GM23338 (cell line): ENCODE results near the gene BCL2L12. TPM values are rescaled to one million over a fixed set of nuclear protein-coding genes. Genes with fewer than 3 reads are reported as not detected.

ENCODE experiments used
- ATAC-seq: fragments of 200-7000 bp; cut with Tn5 transposase; 3 replicates; pipeline ENCODE4 v1.9.1; 2020
- DNase-seq: peaks from one replicate; pipeline ENCODE4 v3.0.0-alpha.2; 2015; ENCODE audit warnings: low spot score
- H2AFZ ChIP-seq: fragments of 200-600 bp; sonication (generic); 2 replicates; pipeline ENCODE4 v1.8.0; 2016; ENCODE audit warnings: antibody characterized with exemption, mild to moderate bottlenecking, moderate library complexity
- H3F3A ChIP-seq: fragments of 200-600 bp; sonication (generic); replicated peaks from 2 replicates; pipeline ENCODE4 v1.8.0; 2017; ENCODE audit warnings: antibody characterized with exemption, mixed run types, low read depth
- H3K27ac ChIP-seq: fragments of 200-600 bp; sonication (generic); 2 replicates; pipeline ENCODE4 v1.6.1; 2016; ENCODE audit warnings: low read depth
- H3K27me3 ChIP-seq: fragments of 200-600 bp; sonication (generic); 2 replicates; pipeline ENCODE4 v1.8.0; 2016; ENCODE audit warnings: mild to moderate bottlenecking, mixed run types, moderate library complexity; ENCODE audit not compliant: insufficient read depth
- H3K36me3 ChIP-seq: fragments of 200-600 bp; sonication (generic); 2 replicates; pipeline ENCODE4 v1.8.0; 2016; ENCODE audit warnings: mild to moderate bottlenecking; ENCODE audit not compliant: insufficient read depth
- H3K4me1 ChIP-seq: fragments of 200-600 bp; sonication (generic); 2 replicates; pipeline ENCODE4 v1.8.0; 2016; ENCODE audit warnings: mild to moderate bottlenecking, moderate library complexity; ENCODE audit not compliant: insufficient read depth
- H3K4me2 ChIP-seq: fragments of 200-600 bp; sonication (generic); 2 replicates; pipeline ENCODE4 v1.7.1; 2017; ENCODE audit warnings: mixed run types
- H3K4me3 ChIP-seq: fragments of 200-600 bp; sonication (generic); 2 replicates; pipeline ENCODE4 v1.6.1; 2016; ENCODE audit warnings: mixed run types
- H3K79me2 ChIP-seq: fragments of 200-600 bp; sonication (generic); replicated peaks from 2 replicates; pipeline ENCODE4 v1.8.0; 2017; ENCODE audit warnings: mild to moderate bottlenecking; ENCODE audit not compliant: insufficient read depth
- H3K9me2 ChIP-seq: fragments of 200-600 bp; sonication (generic); 2 replicates; pipeline ENCODE4 v1.8.0; 2017; ENCODE audit not compliant: insufficient read depth
- H4K20me1 ChIP-seq: fragments of 200-600 bp; sonication (generic); replicated peaks from 2 replicates; pipeline ENCODE4 v1.8.0; 2017; ENCODE audit warnings: mild to moderate bottlenecking; ENCODE audit not compliant: insufficient read depth
- H3K27ac Mint-ChIP-seq: 2 replicates; pipeline ENCODE4 v1.8.0; 2020; ENCODE audit warnings: inconsistent platforms, mild to moderate bottlenecking, moderate library complexity, mixed read lengths
- H3K27me3 Mint-ChIP-seq: 3 replicates; pipeline ENCODE4 v1.8.0; 2022; ENCODE audit warnings: low read depth, mild to moderate bottlenecking, moderate library complexity, mixed read lengths, inconsistent platforms; ENCODE audit not compliant: insufficient read depth, poor library complexity
- H3K36me3 Mint-ChIP-seq: 3 replicates; pipeline ENCODE4 v1.8.0; 2021; ENCODE audit warnings: low read depth, mild to moderate bottlenecking, inconsistent platforms, moderate library complexity, mixed read lengths
- H3K4me1 Mint-ChIP-seq: 3 replicates; pipeline ENCODE4 v1.8.0; 2020; ENCODE audit warnings: mild to moderate bottlenecking, inconsistent platforms, mixed read lengths
- H3K4me3 Mint-ChIP-seq: 3 replicates; pipeline ENCODE4 v1.8.0; 2021; ENCODE audit warnings: moderate library complexity, mild to moderate bottlenecking, inconsistent platforms, mixed read lengths
- H3K9me3 Mint-ChIP-seq: 3 replicates; pipeline ENCODE4 v1.8.0; 2020; ENCODE audit warnings: moderate library complexity, mild to moderate bottlenecking, inconsistent platforms, mixed read lengths
- CREB1 ChIP-seq: fragments of 250-450 bp; sonication (Bioruptor Pico); IDR thresholded peaks from 2 replicates; pipeline ENCODE4 v1.5.0; 2020; ENCODE audit warnings: low read depth, mild to moderate bottlenecking, moderate library complexity
- CTCF ChIP-seq, 2 experiments: fragments of 200-600 bp in 1 of 2; sonication (generic) in 1 of 2; conservative IDR thresholded peaks; 2 replicates each; pipeline versions ENCODE4 v1.5.1 to v1.6.1; 2016 to 2017; ENCODE audit warnings: antibody characterized with exemption in 2 of 2, low read depth in 2 of 2, mild to moderate bottlenecking in 2 of 2, moderate library complexity in 1 of 2
- EZH2 ChIP-seq: fragments of 200-600 bp; sonication (generic); IDR thresholded peaks from one replicate; pipeline ENCODE4 v1.8.0; 2017; ENCODE audit warnings: antibody characterized with exemption, mild to moderate bottlenecking, low read depth; ENCODE audit not compliant: unreplicated experiment
- EZH2phosphoT487 ChIP-seq: fragments of 200-600 bp; sonication (generic); IDR thresholded peaks from one replicate; pipeline ENCODE4 v1.8.1; 2018; ENCODE audit warnings: antibody characterized with exemption; ENCODE audit not compliant: unreplicated experiment
- JUNB ChIP-seq: IDR thresholded peaks from one replicate; pipeline ENCODE4 v1.6.1; 2016; ENCODE audit warnings: antibody characterized with exemption; ENCODE audit not compliant: unreplicated experiment
- NANOG ChIP-seq: IDR thresholded peaks from 2 replicates; pipeline ENCODE4 v1.6.1; 2016; ENCODE audit warnings: antibody characterized with exemption, borderline replicate concordance
- POLR2AphosphoS5 ChIP-seq: IDR thresholded peaks from 2 replicates; pipeline ENCODE4 v1.6.1; 2016; ENCODE audit warnings: antibody characterized with exemption, low read depth
- STAT1 ChIP-seq: IDR thresholded peaks from one replicate; pipeline ENCODE4 v1.6.1; 2016; ENCODE audit warnings: antibody characterized with exemption; ENCODE audit not compliant: unreplicated experiment
- ZNF114 ChIP-seq: fragments of 250-450 bp; sonication (Bioruptor Pico); IDR thresholded peaks from 2 replicates; pipeline ENCODE4 v1.5.0; 2020; ENCODE audit warnings: mild to moderate bottlenecking, moderate library complexity
- ZNF331 ChIP-seq: fragments of 250-450 bp; sonication (Bioruptor Pico); IDR thresholded peaks from 2 replicates; pipeline ENCODE4 v1.5.0; 2020; ENCODE audit warnings: low read depth, mild to moderate bottlenecking, moderate library complexity
- polyA plus RNA-seq: library from polyadenylated mRNA; unstranded; fragments of >200 nt; fragmentation: Nextera tagmentation; extraction: Ambion mirVana; gene quantifications from 2 replicates; pipeline ENCODE4 v1.2.1, GENCODE V29; 2016
- total RNA-seq: library from RNA; depleted of rRNA; stranded (reverse); fragments of >200 nt; shearing (Covaris generic); gene quantifications from 2 replicates; pipeline ENCODE4 v1.2.3, GENCODE V29; 2014
- TF ChIP-seq, protein P1 (sequence below): fragments of 250-450 bp; sonication (Bioruptor Pico); IDR thresholded peaks from 2 replicates; pipeline ENCODE4 v1.5.0; 2020; ENCODE audit warnings: mild to moderate bottlenecking, moderate library complexity
- TF ChIP-seq, protein P2 (sequence below): IDR thresholded peaks from one replicate; pipeline ENCODE4 v1.6.1; 2018; ENCODE audit warnings: antibody characterized with exemption; ENCODE audit not compliant: unreplicated experiment
- TF ChIP-seq, protein P3 (sequence below): IDR thresholded peaks from 2 replicates; pipeline ENCODE4 v1.6.1; 2016; ENCODE audit warnings: antibody characterized with exemption

The BCL2L12 gene
- total and polyA plus RNA-seq, 2 experiments from 2014 or later = 61.3 to 102 TPM

DNA sequence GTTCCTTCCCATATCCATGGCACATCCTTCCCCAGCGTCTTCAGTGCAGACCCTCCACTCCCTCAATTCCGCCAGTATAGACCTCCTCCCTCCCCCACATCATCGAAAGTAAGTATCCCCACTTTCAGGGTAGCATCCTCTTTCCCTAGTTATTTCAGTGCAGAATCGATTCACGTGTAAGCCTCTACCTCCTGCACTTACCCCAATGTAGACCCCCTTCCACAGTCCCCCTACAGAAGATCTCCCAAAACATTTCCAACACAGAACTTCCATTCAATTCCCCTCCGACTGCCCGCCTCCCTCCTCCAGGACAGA, 740 bp upstream of the BCL2L12 start:
- Histone ChIP-seq H3K79me2 (peaks cover 36% of the 10 kb centered on the region), H2AFZ (peak overlapping the region; percentile 53; the same call in 1 of the 2 replicates), H3F3A (peaks cover 31% of the 10 kb centered on the region), H3K27me3 (no peaks in the 10 kb centered on the region), H3K4me1 (peaks cover 9% of the 10 kb centered on the region), H3K27ac (peak overlapping the region; percentile 96), H3K9me2 (no peaks in the 10 kb centered on the region), H3K4me3 (peak overlapping the region; percentile 70), H3K36me3 (peaks cover 24% of the 10 kb centered on the region), H3K4me2 (peak overlapping the region; percentile 99), H4K20me1 (peaks cover 28% of the 10 kb centered on the region)
- peak; percentile 7 for ATAC-seq
- no peak for DNase-seq
- H3K9me3 Mint-ChIP-seq = peaks cover 8% of the 10 kb centered on the region
- peaks cover 54% of the 10 kb centered on the region for H3K36me3 Mint-ChIP-seq
- peaks cover 17% of the 10 kb centered on the region for H3K4me1 Mint-ChIP-seq
- peaks cover 24% of the 10 kb centered on the region for H3K27me3 Mint-ChIP-seq
- peak overlapping the region; percentile 95 for H3K27ac Mint-ChIP-seq
- peak overlapping the region; percentile 98 for H3K4me3 Mint-ChIP-seq
- TF ChIP-seq ZNF331 (CRISPR knock-in tag) (no peak), EZH2 (no peak), ZNF114 (CRISPR knock-in tag) (no peak), CTCF (conservative IDR thresholded peaks at IDR 0.05; ENCODE audit: low read depth in 2 of 2) (no peak), JUNB (no peak), STAT1 (no peak), POLR2AphosphoS5 (no peak), CREB1 (no peak), EZH2phosphoT487 (no peak), NANOG (no peak)
- TF ChIP-seq, protein P1, sequence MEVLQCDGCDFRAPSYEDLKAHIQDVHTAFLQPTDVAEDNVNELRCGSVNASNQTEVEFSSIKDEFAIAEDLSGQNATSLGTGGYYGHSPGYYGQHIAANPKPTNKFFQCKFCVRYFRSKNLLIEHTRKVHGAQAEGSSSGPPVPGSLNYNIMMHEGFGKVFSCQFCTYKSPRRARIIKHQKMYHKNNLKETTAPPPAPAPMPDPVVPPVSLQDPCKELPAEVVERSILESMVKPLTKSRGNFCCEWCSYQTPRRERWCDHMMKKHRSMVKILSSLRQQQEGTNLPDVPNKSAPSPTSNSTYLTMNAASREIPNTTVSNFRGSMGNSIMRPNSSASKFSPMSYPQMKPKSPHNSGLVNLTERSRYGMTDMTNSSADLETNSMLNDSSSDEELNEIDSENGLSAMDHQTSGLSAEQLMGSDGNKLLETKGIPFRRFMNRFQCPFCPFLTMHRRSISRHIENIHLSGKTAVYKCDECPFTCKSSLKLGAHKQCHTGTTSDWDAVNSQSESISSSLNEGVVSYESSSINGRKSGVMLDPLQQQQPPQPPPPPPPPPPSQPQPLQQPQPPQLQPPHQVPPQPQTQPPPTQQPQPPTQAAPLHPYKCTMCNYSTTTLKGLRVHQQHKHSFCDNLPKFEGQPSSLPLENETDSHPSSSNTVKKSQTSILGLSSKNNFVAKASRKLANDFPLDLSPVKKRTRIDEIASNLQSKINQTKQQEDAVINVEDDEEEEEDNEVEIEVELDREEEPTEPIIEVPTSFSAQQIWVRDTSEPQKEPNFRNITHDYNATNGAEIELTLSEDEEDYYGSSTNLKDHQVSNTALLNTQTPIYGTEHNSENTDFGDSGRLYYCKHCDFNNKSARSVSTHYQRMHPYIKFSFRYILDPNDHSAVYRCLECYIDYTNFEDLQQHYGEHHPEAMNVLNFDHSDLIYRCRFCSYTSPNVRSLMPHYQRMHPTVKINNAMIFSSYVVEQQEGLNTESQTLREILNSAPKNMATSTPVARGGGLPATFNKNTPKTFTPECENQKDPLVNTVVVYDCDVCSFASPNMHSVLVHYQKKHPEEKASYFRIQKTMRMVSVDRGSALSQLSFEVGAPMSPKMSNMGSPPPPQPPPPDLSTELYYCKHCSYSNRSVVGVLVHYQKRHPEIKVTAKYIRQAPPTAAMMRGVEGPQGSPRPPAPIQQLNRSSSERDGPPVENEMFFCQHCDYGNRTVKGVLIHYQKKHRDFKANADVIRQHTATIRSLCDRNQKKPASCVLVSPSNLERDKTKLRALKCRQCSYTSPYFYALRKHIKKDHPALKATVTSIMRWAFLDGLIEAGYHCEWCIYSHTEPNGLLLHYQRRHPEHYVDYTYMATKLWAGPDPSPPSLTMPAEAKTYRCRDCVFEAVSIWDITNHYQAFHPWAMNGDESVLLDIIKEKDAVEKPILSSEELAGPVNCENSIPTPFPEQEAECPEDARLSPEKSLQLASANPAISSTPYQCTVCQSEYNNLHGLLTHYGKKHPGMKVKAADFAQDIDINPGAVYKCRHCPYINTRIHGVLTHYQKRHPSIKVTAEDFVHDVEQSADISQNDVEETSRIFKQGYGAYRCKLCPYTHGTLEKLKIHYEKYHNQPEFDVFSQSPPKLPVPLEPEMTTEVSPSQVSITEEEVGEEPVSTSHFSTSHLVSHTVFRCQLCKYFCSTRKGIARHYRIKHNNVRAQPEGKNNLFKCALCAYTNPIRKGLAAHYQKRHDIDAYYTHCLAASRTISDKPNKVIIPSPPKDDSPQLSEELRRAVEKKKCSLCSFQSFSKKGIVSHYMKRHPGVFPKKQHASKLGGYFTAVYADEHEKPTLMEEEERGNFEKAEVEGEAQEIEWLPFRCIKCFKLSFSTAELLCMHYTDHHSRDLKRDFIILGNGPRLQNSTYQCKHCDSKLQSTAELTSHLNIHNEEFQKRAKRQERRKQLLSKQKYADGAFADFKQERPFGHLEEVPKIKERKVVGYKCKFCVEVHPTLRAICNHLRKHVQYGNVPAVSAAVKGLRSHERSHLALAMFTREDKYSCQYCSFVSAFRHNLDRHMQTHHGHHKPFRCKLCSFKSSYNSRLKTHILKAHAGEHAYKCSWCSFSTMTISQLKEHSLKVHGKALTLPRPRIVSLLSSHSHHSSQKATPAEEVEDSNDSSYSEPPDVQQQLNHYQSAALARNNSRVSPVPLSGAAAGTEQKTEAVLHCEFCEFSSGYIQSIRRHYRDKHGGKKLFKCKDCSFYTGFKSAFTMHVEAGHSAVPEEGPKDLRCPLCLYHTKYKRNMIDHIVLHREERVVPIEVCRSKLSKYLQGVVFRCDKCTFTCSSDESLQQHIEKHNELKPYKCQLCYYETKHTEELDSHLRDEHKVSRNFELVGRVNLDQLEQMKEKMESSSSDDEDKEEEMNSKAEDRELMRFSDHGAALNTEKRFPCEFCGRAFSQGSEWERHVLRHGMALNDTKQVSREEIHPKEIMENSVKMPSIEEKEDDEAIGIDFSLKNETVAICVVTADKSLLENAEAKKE (CRISPR knock-in tag) = no peak
- TF ChIP-seq, protein P2, sequence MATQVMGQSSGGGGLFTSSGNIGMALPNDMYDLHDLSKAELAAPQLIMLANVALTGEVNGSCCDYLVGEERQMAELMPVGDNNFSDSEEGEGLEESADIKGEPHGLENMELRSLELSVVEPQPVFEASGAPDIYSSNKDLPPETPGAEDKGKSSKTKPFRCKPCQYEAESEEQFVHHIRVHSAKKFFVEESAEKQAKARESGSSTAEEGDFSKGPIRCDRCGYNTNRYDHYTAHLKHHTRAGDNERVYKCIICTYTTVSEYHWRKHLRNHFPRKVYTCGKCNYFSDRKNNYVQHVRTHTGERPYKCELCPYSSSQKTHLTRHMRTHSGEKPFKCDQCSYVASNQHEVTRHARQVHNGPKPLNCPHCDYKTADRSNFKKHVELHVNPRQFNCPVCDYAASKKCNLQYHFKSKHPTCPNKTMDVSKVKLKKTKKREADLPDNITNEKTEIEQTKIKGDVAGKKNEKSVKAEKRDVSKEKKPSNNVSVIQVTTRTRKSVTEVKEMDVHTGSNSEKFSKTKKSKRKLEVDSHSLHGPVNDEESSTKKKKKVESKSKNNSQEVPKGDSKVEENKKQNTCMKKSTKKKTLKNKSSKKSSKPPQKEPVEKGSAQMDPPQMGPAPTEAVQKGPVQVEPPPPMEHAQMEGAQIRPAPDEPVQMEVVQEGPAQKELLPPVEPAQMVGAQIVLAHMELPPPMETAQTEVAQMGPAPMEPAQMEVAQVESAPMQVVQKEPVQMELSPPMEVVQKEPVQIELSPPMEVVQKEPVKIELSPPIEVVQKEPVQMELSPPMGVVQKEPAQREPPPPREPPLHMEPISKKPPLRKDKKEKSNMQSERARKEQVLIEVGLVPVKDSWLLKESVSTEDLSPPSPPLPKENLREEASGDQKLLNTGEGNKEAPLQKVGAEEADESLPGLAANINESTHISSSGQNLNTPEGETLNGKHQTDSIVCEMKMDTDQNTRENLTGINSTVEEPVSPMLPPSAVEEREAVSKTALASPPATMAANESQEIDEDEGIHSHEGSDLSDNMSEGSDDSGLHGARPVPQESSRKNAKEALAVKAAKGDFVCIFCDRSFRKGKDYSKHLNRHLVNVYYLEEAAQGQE = no peak
- TF ChIP-seq, protein P3, sequence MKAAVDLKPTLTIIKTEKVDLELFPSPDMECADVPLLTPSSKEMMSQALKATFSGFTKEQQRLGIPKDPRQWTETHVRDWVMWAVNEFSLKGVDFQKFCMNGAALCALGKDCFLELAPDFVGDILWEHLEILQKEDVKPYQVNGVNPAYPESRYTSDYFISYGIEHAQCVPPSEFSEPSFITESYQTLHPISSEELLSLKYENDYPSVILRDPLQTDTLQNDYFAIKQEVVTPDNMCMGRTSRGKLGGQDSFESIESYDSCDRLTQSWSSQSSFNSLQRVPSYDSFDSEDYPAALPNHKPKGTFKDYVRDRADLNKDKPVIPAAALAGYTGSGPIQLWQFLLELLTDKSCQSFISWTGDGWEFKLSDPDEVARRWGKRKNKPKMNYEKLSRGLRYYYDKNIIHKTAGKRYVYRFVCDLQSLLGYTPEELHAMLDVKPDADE = no peak
